Esophagus squamous epithelium (tissue), 4 donors: Measurements from ENCODE around the gene SSX7.
"Not testable (repeated sequence)": the region's sequence is repeated elsewhere in the genome, so short reads cannot be mapped to it uniquely, and the experiment has no call there.

Source experiments
- POLR2A ChIP-seq, 4 donors: fragments of 450-650 bp; IDR thresholded peaks; one replicate each; pipeline ENCODE4 v1.6.1; 2017; ENCODE audit warnings: antibody characterized with exemption in 4 of 4, mild to moderate bottlenecking in 4 of 4, moderate library complexity in 3 of 4
- TF ChIP-seq, protein P1 (sequence below), 6 experiments: fragments of 450-650 bp in 4 of 6; fragments of 200-600 bp in 2 of 6; sonication (generic) in 2 of 6; IDR thresholded peaks; one replicate each; pipeline ENCODE4 v1.5.1; 2016 to 2019; ENCODE audit warnings: antibody characterized with exemption in 6 of 6, mild to moderate bottlenecking in 4 of 6, moderate library complexity in 4 of 6

DNA sequence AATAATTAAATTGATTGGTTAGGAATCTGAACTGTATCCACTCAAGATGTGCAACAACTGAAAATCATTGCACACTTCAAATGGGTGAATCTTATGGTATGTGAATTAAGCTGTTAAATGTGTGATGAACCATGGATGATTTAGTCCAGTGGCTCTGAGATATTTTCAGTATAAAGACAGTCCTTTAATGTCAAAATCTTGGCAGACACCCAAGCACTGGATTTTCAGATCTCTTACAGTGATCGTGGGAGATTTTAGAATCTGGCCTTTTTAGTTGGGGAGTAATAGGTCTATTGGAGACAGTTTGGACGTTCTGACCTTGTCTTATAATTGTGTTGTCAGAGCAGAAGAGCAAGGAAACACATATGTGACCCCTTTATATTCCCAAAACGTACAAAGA is 4.0 kb downstream of the SSX7 start:
- TF ChIP-seq, protein P1, sequence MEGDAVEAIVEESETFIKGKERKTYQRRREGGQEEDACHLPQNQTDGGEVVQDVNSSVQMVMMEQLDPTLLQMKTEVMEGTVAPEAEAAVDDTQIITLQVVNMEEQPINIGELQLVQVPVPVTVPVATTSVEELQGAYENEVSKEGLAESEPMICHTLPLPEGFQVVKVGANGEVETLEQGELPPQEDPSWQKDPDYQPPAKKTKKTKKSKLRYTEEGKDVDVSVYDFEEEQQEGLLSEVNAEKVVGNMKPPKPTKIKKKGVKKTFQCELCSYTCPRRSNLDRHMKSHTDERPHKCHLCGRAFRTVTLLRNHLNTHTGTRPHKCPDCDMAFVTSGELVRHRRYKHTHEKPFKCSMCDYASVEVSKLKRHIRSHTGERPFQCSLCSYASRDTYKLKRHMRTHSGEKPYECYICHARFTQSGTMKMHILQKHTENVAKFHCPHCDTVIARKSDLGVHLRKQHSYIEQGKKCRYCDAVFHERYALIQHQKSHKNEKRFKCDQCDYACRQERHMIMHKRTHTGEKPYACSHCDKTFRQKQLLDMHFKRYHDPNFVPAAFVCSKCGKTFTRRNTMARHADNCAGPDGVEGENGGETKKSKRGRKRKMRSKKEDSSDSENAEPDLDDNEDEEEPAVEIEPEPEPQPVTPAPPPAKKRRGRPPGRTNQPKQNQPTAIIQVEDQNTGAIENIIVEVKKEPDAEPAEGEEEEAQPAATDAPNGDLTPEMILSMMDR (IDR thresholded peaks at IDR 0.05): not testable (repeated sequence)
- not testable (repeated sequence) for TF ChIP-seq POLR2A (IDR thresholded peaks at IDR 0.05)
